ENCODE results near the gene HS2ST1. TPM values are rescaled to one million over a fixed set of nuclear protein-coding genes. Genes with fewer than 3 reads are reported as not detected.

HS2ST1 gene
- total RNA-seq, 1 experiment from 2014 or later, result 17.6 TPM

GRCh38 chr1:87136607-87137341, 222.3 kb downstream of the HS2ST1 start:
- no peak for DNase-seq (ENCODE audit: low spot score)

GRCh38 chr1:87137342-87137739, 222.9 kb downstream of the HS2ST1 start:
- no peak for DNase-seq (ENCODE audit: low spot score)

GRCh38 chr1:87140831-87141540, 226.6 kb downstream of the HS2ST1 start:
- peak; percentile 9 for DNase-seq (ENCODE audit: low spot score)

- no peak for DNase-seq (ENCODE audit: low spot score)
These were observed 227.1 kb downstream of the HS2ST1 start for GRCh38 chr1:87141556-87141955.

GRCh38 chr1:87143413-87144135, 229.1 kb downstream of the HS2ST1 start:
- no peak for DNase-seq (ENCODE audit: low spot score)

- no peak for DNase-seq (ENCODE audit: low spot score)
These were observed 230.0 kb downstream of the HS2ST1 start for GRCh38 chr1:87144316-87144895.

- no peak for DNase-seq (ENCODE audit: low spot score)
These were observed 230.5 kb downstream of the HS2ST1 start for GRCh38 chr1:87144981-87145380.

- no peak for DNase-seq (ENCODE audit: low spot score)
These were observed 232.1 kb downstream of the HS2ST1 start for GRCh38 chr1:87146538-87146937.

- no peak for DNase-seq (ENCODE audit: low spot score)
These were observed 232.6 kb downstream of the HS2ST1 start for GRCh38 chr1:87146986-87147385.

- DNase-seq (ENCODE audit: low spot score), result no peak
These were observed 233.4 kb downstream of the HS2ST1 start for GRCh38 chr1:87147851-87148250.

GRCh38 chr1:87148661-87149060, 234.2 kb downstream of the HS2ST1 start:
- DNase-seq (ENCODE audit: low spot score), result no peak

- DNase-seq (ENCODE audit: low spot score), result no peak
These were observed 235.0 kb downstream of the HS2ST1 start for GRCh38 chr1:87149241-87150041.

GRCh38 chr1:87150143-87150542, 235.7 kb downstream of the HS2ST1 start:
- DNase-seq (ENCODE audit: low spot score), result no peak

GRCh38 chr1:87151500-87152421, 237.3 kb downstream of the HS2ST1 start:
- DNase-seq (ENCODE audit: low spot score), result no peak

GRCh38 chr1:87154384-87154783, 239.9 kb downstream of the HS2ST1 start:
- no peak for DNase-seq (ENCODE audit: low spot score)

- no peak for DNase-seq (ENCODE audit: low spot score)
These were observed 240.7 kb downstream of the HS2ST1 start for GRCh38 chr1:87155170-87155569.

- no peak for DNase-seq (ENCODE audit: low spot score)
These were observed 241.2 kb downstream of the HS2ST1 start for GRCh38 chr1:87155648-87156047.

- no peak for DNase-seq (ENCODE audit: low spot score)
These were observed 241.7 kb downstream of the HS2ST1 start for GRCh38 chr1:87156124-87156523.

GRCh38 chr1:87159378-87159915, 245.0 kb downstream of the HS2ST1 start:
- DNase-seq (ENCODE audit: low spot score), result no peak

All from A172 (cell line).